GM15510 (cell line): ENCODE results near the gene MAGEL2.

Source experiments
- POLR2A ChIP-seq: IDR thresholded peaks from 3 replicates; pipeline ENCODE4 v1.6.1; 2011; ENCODE audit warnings: borderline replicate concordance; ENCODE audit not compliant: insufficient read length; ENCODE audit errors: extremely low read depth

Gene MAGEL2

DNA sequence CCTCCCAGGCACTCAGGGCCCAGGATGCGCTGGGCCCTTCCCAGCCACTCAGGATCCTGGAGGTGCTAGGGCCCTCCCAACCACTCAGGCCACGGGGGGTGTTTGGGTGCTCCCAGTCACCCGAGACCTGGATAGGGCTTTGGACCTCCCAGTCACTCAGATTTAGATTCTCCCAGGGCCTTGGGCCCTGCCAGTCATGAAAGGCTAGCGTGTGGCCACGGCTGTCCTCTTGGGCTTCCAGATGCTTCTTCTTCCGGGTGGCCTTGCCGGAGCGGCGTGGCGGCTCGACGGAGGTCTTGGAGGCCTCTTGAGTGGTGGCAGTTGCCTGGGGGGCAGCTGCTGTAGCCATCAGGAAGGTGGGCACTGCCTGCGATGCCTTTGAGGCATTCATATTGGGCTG is 2.8 kb downstream of the MAGEL2 start:
- no peak for TF ChIP-seq POLR2A

DNA sequence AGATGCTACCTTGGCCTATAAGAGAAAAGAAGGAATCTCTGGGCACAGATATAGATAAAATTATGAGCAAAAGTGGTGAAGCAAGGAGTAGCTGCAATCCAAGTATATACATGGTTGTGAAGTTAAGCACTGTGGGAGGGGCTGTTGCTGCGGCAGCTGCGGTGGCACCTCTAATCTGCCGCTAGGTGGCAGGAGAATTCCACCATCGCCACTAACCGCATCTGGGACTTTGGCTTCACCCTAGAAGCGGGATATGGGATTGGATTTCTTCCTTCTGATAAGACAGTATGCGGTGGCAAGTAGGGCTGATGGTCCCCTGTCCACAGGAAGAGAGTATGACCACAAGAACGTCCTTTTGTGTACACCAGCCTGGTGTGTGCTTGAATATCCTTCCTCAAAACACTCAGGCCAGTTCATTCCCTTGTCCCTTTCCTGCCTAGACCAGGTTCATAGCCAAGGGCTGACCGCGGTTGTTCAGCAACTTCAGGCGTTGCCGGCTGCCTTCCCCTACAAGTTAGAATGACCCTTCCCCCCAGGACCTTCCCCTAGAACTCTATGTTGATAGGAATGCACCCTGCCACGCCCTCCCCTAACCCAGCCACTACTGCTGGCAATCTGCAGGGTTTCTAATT is 5.1 kb downstream of the MAGEL2 start:
- no peak for TF ChIP-seq POLR2A

DNA sequence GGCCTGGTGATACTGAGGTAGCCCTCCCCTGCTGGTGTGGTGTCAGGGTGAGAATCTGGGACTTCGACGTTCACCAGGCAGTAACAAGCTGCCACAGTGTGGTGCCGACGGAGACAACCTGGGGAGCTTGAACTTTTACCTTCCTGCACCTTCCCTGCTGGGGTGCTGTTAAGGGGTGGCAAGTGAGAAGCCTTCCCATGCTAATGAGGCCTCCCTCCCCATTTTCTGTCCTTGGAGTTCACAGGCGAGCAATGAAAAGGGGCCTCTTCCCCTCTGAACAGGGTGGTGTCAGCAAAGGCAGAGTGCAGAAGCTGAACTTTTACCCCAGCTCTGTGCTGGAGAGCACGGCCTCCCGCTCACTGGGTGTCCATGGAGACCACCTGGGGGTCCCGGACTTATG is 13.5 kb downstream of the MAGEL2 start:
- no peak for TF ChIP-seq POLR2A

DNA sequence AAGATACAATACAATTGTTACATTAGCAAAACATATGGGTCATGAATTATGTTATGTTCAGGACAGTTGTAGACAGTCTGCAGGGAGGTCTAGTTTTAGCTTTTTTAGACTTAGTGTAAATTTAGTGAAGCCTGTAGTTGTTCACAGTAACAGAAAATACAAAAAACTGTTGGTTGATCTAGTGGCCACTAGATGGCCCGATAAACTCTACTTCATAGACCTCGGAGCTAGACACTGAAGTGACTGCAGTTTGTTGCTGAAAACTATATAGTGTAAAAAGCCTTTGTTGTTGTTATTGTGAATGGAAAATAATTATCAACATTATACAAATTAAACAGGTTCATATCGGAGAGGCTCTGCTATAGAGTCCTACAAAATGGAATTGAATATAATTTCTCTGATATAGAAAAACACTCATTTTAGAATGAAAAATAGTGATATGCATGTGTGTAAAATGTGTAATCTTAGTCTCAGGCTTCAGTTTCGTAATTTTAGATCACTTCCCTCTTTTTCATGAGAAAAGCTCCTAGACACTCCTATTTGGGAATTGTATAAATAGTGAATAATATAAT is 18.3 kb downstream of the MAGEL2 start:
- no peak for TF ChIP-seq POLR2A

DNA sequence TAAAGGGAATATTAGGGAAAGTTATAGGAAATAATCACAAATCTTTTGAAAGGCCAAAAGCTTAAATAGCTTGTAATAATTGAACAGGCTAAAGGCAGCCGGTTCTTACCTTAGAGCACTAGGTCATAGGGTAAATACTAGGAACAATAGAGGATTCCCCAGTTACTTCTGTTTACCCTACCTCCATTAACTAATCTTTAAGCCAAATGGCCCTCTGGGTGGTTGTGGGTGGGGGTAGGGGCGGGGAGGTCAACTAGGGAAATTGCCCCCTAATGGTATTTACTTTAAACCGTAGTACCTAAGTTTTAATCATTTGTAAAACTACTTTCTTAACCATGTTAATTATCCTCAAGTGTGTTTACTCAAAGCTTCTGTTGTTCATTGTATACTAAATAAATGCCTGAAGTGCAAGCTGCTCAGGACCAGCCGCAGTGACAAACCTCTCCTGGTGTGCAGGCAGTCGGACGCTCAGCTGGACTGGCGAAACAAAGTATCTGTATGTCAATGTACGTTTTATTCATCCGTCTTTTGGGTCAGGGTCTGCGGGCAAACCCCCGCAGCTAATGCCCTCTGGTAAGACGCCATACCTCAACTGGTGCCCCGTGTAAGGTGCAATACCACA is 18.9 kb downstream of the MAGEL2 start:
- no peak for TF ChIP-seq POLR2A

DNA sequence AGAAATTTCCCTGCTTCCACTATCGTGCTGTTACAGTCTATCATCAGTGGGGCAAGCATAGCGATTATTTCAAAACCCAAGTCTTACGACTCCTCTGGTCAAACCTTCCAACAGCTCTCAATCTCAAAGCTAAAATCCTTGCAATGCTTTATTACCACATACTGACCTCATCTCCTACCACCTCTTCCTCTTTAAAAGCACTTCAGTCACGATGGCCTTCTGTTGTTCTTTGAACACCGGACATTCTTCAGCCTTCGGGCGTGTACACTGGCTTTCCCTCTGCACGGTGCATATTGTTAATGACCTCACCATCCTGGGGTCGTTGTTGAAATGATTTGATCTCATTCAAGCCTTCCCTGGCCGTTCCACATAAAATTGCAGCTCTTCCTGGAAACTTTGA is 31.1 kb downstream of the MAGEL2 start:
- TF ChIP-seq POLR2A: no peak

DNA sequence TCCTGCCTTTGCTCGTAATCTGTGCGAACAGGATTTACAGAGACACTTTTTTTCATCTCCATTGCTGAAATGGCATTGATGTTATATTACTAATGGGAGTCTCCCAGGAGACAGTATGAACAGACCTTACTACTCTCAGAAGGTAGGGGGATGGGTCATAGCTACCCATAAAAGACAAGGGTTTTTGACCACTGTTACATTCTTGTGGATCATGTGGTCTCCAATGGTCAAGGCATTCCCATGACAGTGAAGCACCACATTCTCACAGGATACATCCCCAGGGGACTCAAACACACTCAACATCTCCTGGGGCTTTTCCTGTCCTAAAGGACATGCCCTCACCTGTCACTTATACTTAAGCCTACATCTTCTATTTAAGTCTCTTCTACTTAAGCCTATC is 41.4 kb downstream of the MAGEL2 start:
- no peak for TF ChIP-seq POLR2A

DNA sequence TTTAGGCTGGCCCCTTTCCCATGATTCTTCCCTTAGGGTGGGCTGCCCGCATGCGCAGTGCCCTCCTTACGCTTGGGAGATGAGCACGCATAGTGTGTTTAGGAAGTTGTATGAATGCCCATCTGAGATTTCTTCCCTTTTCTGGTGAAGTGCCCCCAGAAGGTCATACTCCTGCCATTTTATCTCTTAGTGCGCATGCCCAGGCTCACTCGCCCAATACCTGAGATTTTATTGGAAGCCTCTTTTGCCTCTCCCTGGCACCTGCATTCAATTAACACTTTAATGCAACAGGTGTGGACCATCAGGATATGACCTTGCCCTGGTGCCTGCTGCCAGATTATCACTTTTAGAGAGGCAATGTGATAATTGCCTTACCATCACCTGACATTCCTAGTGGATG is 45.5 kb downstream of the MAGEL2 start:
- no peak for TF ChIP-seq POLR2A

DNA sequence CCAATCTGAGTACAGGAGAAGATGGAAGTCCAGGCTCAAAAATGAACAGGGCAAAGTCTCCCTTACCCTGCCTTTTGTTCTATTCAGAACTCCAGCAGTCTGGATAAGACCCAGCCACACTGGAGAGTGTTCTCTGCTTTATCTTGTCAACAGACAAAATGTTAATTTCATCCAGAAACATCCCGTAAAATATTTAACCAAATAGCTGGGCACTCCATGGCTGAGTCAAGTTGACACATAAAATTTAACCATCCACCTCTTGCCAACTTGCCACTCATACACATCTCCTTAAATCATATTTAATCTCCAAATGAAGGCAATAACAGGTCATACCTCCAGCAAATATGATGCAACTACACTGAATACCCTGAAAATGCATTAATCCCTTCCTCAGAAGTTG is 48.6 kb downstream of the MAGEL2 start:
- TF ChIP-seq POLR2A: no peak

DNA sequence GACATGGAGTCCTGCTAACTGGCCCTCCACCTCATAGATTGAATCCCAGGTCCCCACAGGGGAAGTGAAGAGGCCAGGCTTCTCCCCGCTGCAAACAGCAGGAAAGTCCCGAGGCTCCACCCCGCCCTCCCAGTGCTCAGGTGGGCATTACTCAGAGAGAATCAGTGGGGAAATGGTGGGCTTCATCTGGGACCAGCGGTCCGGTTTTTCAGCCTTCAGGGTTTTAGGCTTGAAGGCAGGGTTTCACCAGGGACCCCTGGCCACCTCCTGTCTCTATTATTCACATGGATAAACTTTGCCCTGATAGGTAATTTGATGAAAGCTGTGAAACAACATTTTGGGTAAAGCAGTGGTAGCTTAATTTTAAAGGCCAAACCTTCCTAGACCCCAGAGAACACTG is 50.9 kb downstream of the MAGEL2 start:
- TF ChIP-seq POLR2A: no peak

DNA sequence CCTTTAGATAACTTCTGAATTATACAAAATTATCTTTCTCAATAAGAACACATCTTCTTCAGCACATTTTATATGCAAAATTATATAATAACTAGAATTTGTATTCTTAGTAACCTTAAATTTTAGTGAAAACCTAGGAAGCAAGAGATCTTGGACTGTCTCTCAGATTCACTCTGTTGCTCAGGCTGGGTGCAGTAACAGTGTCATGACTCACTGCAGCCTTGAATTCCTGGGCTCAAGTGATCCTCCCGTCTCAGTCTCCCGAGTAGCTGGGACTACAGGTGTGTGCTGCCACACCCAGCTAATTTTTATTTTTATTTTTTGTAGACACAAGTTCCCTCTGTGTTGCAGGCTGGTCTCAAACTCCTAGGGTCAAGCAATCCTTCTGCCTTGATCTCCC is 52.3 kb downstream of the MAGEL2 start:
- no peak for TF ChIP-seq POLR2A

DNA sequence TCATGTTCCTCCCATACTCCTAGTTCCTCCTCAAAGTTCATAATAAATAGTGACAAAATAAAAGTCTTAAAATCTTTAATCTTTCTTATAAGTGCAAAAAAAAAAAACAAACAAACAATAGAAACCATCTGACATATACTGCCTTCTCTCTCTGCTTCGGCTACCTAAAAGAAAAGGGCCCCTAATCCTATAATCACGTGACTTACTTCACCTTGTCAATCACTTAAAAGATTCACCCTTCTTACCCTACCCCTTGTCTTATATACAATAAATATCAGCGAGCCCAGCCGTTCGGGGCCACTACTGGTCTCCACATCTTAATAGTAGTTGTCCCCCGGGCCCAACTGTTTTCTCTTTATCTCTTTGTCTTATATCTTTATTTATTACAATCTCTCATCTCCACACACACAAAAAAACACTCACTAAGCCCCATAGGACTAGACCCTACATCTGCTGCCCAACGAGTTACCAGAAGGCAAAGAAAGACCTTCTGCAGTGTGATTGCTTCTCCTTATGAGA is 53.4 kb downstream of the MAGEL2 start:
- TF ChIP-seq POLR2A: no peak
